Measurements from ENCODE around the gene GNG12. TPM values are rescaled to one million over a fixed set of nuclear protein-coding genes. Genes with fewer than 3 reads are reported as not detected.

Gene GNG12
- polyA plus RNA-seq, 1 donor (not counting 4 experiments of a cell fraction or from before 2014, with no cell fraction given), result 208 TPM

GRCh38 chr1:67759692-67760029 lies 73.6 kb downstream of the GNG12 start:
- no peaks in the 10 kb centered on the region for H3K9me3 ChIP-seq (ENCODE audit: control insufficient read depth, low read depth, low read length)
- H3K27ac ChIP-seq (ENCODE audit: control insufficient read depth, insufficient read depth, low read length), result peak overlapping the region; percentile 69
- no peak for TF ChIP-seq CTCF (optimal IDR thresholded peaks at IDR 0.05 in 1 of 3, IDR thresholded peaks at IDR 0.05 in 1 of 3, conservative IDR thresholded peaks at IDR 0.05 in 1 of 3; ENCODE audit: extremely low read depth in 1 of 3, insufficient read depth in 2 of 3, low read length in 3 of 3)
- TF ChIP-seq EZH2 (IDR thresholded peaks at IDR 0.05; ENCODE audit: low read length), result no peak
- H2AFZ ChIP-seq (ENCODE audit: control insufficient read depth, low read length), result no peak overlapping the region
- H3K79me2 ChIP-seq (ENCODE audit: control insufficient read depth, insufficient read depth, low read length), result peaks cover 77% of the 10 kb centered on the region
- no peaks in the 10 kb centered on the region for H3K9me1 ChIP-seq (ENCODE audit: control insufficient read depth, extremely low read depth, insufficient read depth, low read length)
- H3K27me3 ChIP-seq (ENCODE audit: control insufficient read depth, extremely low read depth, insufficient read depth, low read length), result no peaks in the 10 kb centered on the region
- H3K4me1 ChIP-seq (ENCODE audit: control insufficient read depth, extremely low read depth, insufficient read depth, low read length), result peaks cover 30% of the 10 kb centered on the region
- dilution Hi-C loops (cut with MboI; ENCODE audit: extremely low pct_ligation_motif_present, low sequenced_read_pairs), result no loop called here
- no peak overlapping the region for H3K4me3 ChIP-seq (ENCODE audit: control insufficient read depth in 2 of 3, extremely low read depth in 1 of 3, insufficient read depth in 2 of 3, low read depth in 1 of 3, low read length in 3 of 3)
- DNase-seq (ENCODE audit: low read depth, low spot score), result no peak
- H3K9ac ChIP-seq (ENCODE audit: control insufficient read depth, extremely low read depth, insufficient read depth, low read length), result peak overlapping the region; percentile 20
- peaks cover 8 to 28% of the 10 kb centered on the region in 2 experiments for H3K36me3 ChIP-seq (ENCODE audit: control insufficient read depth in 2 of 2, extremely low read depth in 1 of 2, insufficient read depth in 2 of 2, low read length in 2 of 2)
- no peaks in the 10 kb centered on the region for H4K20me1 ChIP-seq (ENCODE audit: control insufficient read depth, extremely low read depth, insufficient read depth, low read length)
- no peak for FAIRE-seq
- H3K4me2 ChIP-seq (ENCODE audit: control insufficient read depth, extremely low read depth, insufficient read depth, low read depth, low read length), result no peak overlapping the region

GRCh38 chr1:67759066-67759465 lies 74.2 kb downstream of the GNG12 start:
- H3K4me2 ChIP-seq (ENCODE audit: control insufficient read depth, extremely low read depth, insufficient read depth, low read depth, low read length), result no peak overlapping the region
- H2AFZ ChIP-seq (ENCODE audit: control insufficient read depth, low read length), result no peak overlapping the region
- H3K4me1 ChIP-seq (ENCODE audit: control insufficient read depth, extremely low read depth, insufficient read depth, low read length), result peaks cover 36% of the 10 kb centered on the region
- H3K27ac ChIP-seq (ENCODE audit: control insufficient read depth, insufficient read depth, low read length), result no peak overlapping the region
- no peaks in the 10 kb centered on the region for H4K20me1 ChIP-seq (ENCODE audit: control insufficient read depth, extremely low read depth, insufficient read depth, low read length)
- FAIRE-seq, result no peak
- TF ChIP-seq CTCF (optimal IDR thresholded peaks at IDR 0.05 in 1 of 3, IDR thresholded peaks at IDR 0.05 in 1 of 3, conservative IDR thresholded peaks at IDR 0.05 in 1 of 3; ENCODE audit: extremely low read depth in 1 of 3, insufficient read depth in 2 of 3, low read length in 3 of 3) (no peak), EZH2 (IDR thresholded peaks at IDR 0.05; ENCODE audit: low read length) (no peak)
- no peaks in the 10 kb centered on the region for H3K9me3 ChIP-seq (ENCODE audit: control insufficient read depth, low read depth, low read length)
- H3K27me3 ChIP-seq (ENCODE audit: control insufficient read depth, extremely low read depth, insufficient read depth, low read length), result no peaks in the 10 kb centered on the region
- H3K4me3 ChIP-seq (ENCODE audit: control insufficient read depth in 2 of 3, extremely low read depth in 1 of 3, insufficient read depth in 2 of 3, low read depth in 1 of 3, low read length in 3 of 3), result no peak overlapping the region
- H3K9ac ChIP-seq (ENCODE audit: control insufficient read depth, extremely low read depth, insufficient read depth, low read length), result no peak overlapping the region
- H3K9me1 ChIP-seq (ENCODE audit: control insufficient read depth, extremely low read depth, insufficient read depth, low read length), result no peaks in the 10 kb centered on the region
- peaks cover 6 to 25% of the 10 kb centered on the region in 2 experiments for H3K36me3 ChIP-seq (ENCODE audit: control insufficient read depth in 2 of 2, extremely low read depth in 1 of 2, insufficient read depth in 2 of 2, low read length in 2 of 2)
- dilution Hi-C loops (cut with MboI; ENCODE audit: extremely low pct_ligation_motif_present, low sequenced_read_pairs), result no loop called here
- no peak for DNase-seq (ENCODE audit: low read depth, low spot score)
- peaks cover 76% of the 10 kb centered on the region for H3K79me2 ChIP-seq (ENCODE audit: control insufficient read depth, insufficient read depth, low read length)

All from keratinocyte (primary cell).